Activated CD4-positive, alpha-beta T cell treated with anti-CD3 and anti-CD28 coated beads for 48 hours (primary cell): ENCODE results near the gene SLC18A2.
"Not testable (repeated sequence)": the region's sequence is repeated elsewhere in the genome, so short reads cannot be mapped to it uniquely, and the experiment has no call there.

Source experiments
- DNase-seq: peaks from one replicate; pipeline ENCODE4 v3.0.0-alpha.2; 2020

Gene SLC18A2

DNA sequence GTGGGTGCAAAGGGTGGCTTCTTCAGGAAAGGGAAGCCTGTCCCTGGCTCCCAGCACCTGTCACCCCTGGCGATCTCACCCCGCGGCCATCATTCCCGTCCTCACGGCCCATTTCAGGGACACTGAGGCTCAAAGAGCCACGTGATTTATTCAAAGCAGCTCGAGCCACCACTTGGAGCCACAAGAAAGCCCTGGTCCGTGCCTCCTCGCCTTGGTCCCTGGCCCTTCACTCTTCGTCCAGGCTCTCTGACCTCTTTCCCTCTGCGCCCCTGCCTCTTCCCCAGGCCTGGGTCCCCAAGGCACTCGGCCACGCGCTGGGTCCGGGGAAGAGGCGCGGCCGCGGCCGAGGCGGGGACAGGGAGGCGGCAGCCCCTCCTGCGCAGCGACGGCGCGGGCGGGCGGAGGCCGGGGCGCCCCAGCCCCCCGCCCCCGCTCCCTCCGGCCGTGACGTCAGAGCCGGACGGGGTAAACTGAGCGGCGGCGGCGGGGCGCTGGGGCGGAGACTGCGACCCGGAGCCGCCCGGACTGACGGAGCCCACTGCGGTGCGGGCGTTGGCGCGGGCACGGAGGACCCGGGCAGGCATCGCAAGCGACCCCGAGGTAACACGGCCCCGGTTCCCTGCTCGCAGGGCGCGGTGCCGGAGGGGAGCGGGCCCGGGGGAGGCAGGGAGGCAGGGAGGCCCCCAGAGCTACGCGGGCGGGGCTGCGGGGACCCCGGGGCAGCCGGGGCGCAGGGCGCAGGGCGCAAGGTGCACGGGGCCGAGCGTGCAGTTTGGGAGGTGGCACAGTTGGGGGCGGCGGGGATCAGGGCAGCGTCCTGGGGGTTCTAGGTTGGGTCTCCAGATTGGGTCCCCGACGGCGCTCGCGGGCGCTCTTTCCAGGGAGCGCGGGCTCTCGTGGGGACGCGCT is at the start of gene SLC18A2:
TSS of gene SLC18A2 (plus strand) at position 494 of the 909 bp plus-strand sequence. CDS start 580 bp downstream, outside the sequence.
- no peak for DNase-seq

DNA sequence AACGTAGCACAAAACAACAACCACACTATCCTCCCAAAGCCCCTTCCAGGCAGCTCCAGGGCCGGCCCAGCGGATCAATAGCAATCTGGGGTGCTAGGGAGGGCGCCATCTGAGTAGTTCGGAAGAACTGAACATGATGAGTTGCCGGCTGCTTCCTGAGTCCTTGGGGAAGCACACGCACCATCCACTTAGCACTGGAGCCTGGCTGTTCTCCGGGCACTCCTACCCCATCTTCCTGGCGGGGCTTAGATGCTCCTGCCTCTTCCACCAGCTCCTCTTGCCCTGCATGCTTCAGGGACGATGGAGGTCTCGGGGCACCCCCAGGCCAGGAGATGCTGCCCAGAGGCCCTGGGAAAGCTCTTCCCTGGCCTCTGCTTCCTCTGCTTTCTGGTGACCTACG is 43.7 kb upstream of the SLC18A2 start, which contains the start of gene KCNK18:
TSS of gene KCNK18 (plus strand) at position 301 of the 400 bp plus-strand sequence. CDS start at position 301, 0 bp downstream.
- no peak for DNase-seq

DNA sequence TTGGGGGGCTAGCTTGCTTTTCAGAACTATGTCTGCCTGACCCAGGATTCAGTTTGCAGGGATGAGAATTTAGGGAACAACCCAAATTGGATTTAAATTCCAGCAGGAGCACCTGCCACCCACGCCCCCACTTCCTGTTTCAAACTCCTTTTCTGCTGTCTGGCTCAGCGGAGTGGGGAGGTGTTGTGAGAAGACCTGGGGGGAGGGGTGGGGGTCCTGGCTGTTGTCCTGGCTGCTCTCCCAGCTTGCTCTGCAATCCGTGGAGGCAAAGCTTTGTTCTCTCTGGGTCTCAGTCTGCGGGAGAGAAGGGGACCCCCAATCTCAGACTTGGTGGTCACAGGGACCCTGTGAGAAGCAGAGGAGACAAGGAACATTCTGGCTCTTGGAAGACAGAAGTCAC is 42.8 kb upstream of the SLC18A2 start:
- DNase-seq, result no peak

DNA sequence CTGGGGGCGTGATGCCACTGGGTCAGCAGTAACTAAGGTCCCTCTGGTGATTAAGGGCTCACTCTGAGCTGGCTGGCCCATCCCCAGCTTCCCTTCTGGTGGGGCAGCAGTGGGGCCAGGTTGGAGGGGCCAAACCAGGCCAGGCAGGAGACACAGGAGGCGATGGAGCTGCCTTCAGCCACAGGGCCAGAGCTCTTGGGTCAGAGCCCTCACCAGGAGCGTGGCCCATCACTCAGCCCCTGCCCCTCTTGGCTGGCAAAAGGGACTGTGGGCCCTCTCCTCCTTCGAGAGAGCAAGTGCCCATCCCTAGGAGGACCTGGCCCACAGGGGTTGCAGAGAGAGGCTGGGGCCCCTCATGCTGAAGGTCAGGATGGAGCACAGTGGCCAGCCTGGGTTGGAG is 39.1 kb upstream of the SLC18A2 start:
- no peak for DNase-seq

DNA sequence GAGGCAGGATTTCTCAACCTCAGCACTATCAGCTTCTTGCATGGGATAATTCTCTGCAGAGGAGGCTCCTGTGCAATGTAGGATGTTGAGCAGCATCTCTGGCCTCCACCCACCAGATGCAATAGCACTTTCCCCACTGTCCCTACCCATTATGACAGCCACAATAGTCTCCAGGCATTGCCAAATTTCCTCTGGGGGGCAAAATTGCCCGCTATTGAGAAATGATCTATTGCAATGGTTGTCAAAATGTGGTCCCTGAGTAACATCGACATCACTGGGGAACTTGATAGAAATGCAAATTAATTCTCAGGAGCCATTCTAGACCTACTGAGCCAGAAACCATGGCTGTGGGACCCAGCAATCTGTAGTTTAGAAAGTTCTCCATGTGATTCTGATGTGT is 36.6 kb upstream of the SLC18A2 start:
- DNase-seq, result no peak

DNA sequence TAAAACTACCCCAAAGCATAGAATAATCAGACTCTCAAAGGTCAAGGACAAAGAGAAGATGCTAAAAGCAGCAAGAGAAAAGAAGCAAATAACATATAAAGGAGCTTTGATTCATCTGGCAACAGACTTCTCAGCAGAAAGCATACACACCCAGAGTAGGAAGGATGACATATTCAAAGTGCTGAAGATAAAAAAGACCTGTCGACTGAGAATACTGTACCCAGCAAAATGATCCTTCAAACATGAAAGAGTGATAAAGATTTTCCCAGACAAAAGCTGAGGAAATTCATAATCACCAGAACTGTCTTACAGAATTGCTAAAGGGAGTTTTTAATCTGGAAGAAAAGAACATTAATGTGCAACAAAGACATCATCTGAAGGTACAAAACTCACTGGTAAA is 28.7 kb upstream of the SLC18A2 start:
- no peak for DNase-seq

DNA sequence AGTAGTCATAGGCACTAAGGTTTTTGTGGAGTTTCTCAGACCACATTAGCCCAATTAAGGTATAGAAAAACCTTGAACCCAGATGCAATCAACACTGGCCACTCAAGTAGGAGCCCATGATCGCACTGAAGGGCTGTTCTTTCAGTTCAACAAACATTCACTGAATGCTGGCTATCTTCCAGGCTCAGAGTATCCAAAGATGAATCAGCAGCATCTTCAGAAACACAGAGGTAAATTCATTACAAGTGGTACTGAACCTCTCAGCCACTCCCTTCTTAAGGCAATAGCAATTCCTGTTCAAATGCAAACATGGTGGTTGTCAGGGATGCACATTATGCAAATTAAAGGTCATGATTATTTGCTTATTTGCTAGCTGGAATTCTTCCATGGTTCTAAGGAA is 26.5 kb upstream of the SLC18A2 start:
- no peak for DNase-seq

DNA sequence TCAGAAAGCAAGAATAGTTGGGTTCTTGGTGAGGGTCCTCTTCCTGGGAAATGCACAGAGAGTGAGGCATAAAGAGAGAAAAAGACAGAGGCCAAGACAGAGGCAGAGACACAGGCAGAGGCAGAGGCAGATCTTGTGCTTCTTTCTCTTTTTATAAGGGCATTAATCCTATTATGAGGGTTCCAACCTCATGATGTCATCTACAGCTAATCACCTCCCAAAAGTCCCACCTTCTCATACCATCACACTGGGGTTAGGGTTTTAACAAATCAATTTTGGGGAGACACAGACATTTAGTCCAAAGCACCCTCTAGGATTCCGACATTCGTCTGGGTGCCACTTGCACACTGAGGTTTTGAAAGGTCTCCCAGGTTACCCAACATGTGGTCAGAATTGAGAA is 25.8 kb upstream of the SLC18A2 start:
- no peak for DNase-seq

DNA sequence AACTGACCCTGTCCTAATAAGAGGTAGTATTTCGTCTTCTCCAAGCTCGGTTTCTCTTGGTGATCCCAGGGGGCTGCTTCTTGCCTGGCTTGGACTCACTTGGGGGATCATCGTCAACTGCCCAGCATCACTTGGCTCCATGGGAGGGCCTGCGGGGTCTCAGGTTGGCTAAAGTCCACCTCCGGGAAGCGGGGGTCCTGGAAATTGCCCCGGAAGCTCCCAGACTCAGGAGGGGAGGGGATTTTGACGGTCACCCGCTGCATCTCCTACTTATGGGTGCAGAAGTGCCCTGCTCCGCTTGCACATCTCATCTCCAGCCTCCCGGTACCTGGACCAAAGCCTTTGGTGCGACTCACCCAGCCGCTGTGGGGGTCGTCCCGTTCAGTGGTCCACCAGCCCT is 24.9 kb upstream of the SLC18A2 start:
- DNase-seq, result no peak

DNA sequence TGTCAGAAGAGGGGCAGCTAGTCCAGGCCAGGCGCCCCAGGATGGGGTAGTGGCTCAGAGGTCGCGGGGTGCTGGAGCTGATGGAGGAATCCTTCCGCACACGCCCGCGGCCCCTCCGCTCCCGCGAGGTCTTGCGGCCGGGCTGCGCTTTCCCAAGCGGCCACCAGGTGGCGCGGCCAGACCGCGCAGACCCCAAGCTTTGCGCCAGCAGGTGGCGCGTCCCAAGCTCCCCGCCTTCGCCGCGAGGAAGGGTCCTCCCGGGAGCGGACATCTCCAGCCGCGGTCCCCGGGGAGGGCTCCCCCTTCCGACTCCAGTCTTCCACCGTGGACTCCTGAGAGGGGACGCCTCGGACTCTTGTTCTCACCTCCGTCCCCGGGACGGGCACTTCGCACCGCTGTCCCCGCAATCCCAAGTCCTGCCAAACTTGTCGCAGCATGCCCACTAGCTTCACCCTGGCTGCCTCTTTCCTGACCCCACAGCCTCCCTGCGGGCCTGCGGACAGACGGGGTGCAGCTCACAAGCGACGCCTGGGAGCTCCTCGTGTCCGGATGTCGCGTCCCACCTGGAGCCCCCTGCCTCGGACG is 24.2 kb upstream of the SLC18A2 start:
- peak; percentile 78 for DNase-seq

DNA sequence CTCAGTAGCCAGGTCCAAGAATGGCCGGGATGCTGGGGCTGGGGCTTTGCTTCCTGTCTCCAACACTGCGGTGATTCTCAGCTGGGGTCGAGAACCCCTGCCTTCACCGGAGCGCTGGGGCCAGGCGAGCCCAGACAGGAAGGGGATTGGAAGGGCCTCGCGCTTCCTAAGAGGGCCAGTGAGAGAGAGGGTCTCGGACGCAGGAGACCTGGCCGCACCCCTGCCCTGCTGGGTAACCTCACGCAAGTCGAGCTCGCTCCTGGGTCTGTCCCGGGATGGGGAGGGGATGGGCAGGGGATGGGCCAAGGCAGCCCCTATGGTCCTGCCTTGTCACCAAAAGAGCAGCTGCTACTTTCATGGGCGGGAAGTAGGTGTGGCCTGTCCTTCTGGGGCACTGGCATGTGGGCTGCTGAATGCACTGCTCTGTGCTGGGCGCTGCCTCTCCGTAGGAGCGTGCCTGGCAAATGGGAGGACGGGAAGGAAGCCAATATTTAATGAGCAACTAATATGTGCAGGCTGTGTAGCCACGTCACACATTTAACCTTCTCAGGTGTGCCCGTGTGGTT is 23.6 kb upstream of the SLC18A2 start:
- peak; percentile 28 for DNase-seq

DNA sequence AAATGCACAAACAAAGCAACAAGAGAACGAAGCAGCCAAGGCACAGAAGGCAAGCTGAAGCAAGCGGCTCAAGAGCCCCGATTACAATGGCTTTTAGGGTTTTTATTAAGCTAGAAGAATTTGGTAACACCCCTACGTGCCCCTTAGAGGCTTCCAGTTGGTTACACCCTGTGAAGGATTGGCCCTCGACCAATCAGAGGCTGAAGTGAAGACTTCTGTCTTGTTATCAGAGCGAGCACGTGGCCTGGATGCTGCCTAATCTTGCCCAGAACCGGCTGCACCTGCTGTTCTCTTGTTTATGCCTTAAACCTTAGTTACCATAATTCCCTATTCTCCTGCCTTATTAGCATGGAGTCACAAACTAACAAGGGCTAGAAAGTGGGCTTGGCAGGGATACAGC is 22.3 kb upstream of the SLC18A2 start:
- DNase-seq, result no peak

DNA sequence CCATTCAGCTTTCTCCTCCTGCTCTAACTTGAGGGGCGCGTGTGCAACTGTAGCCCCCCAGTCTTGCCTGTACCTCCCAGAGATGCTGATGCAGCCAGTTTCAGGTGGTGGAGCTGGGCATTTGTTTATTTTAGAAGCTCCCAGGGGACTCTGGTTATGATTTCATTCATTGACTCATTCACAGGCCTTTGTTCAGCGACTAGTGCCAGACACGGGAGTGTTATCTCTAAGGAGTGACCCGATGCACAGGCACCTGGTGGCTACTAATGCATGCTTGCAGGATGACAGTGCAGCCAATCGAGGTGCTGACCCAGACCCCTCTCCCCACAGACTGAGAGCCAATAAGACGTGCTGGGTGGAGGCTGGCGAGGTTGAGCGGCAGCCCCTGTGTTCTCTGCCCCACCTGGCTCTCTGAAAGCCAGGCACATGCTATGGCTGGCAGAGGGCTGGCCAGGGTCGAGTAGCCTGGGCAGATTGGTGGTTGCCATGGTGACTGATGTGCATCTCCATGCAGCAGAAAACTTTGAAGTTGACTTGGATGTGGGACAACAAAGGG is 19.7 kb upstream of the SLC18A2 start:
- DNase-seq, result no peak

DNA sequence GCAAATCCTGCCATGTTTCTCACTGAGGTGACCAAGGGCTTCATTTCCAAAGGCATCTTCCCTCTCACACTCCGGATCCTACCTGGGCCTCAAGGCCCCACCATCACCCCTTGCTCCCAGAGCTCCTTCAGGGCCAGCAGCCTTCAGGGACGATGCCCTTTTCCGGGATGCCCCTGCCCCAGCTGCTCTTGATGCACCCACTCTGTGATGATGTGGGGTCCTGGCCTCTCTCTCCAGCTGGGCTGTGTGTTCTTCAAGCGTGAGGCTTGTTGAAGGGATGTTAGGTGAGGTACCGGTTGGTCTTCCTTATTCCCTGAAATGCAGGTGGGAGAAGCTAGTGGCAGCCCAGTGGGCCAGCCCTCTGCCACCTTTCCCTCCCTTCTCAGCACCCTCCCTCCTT is 18.4 kb upstream of the SLC18A2 start:
- DNase-seq, result no peak

DNA sequence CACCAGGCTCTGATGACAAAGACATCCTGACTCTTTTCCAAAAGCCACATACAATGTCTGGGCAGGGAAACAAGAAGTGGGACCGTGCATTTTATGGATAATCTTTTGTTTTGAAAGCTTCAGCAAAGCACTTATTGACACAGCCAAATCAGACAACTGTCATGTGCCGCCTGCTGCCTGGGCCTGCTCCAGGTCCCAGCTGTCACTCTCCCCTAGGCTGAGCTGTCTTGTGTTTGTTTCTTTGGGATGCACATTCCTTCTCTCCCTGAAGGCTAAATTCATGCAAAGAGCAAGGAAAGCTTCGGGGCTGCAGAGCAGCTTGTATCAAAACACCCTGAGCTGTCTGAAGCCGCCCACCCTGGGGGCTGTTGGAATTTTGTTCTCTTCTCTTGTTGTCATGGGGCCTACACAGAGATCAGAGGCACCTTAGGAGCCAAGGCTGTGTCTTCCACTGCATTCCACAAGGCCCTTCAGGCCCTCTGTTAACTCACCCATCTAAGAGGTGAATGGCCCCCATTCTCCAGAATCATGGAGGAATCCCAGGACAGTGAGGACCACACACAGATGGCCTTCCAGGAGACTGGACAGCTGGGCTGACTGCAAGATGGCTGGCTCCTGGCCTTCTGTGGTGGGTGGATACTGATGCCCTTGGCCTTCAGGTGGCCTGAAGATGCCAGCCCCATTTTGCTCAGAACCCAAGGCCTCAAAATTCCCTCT is 17.8 kb upstream of the SLC18A2 start:
- DNase-seq, result no peak

DNA sequence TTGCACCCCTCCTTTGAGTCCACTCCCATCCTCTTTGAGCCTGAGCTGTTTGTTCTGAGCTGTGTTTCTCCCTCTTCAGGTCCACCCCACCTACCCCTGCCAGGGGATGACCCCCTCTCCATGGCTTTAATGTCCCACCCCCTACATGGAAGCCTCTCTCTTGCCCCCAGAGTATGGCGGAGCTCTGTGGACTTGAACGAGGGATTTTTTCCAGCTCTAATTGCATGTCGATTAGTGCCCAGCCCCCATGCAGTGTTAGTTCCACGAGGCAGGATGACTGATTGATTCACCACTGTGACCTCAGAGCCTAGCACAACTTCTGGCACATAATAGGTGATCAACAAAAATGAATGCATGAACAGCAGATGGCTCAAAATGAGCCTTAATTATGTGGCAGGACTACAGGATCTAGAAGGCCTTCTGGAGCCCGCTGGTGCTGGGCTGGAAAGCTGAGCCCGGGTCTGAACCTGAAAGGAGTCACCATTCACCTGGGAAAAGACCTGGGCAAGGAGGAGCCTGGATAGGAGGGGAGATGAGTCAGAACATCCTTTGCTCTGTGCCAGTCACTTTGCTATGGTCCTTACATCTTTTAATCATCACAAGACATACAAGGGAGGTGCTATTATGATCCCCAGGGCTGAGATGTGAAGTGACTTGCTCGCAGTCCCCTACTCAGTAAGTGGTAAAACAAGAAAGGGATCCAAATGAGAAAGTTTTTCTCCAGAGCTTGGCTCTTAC is 17.1 kb upstream of the SLC18A2 start:
- DNase-seq, result no peak

DNA sequence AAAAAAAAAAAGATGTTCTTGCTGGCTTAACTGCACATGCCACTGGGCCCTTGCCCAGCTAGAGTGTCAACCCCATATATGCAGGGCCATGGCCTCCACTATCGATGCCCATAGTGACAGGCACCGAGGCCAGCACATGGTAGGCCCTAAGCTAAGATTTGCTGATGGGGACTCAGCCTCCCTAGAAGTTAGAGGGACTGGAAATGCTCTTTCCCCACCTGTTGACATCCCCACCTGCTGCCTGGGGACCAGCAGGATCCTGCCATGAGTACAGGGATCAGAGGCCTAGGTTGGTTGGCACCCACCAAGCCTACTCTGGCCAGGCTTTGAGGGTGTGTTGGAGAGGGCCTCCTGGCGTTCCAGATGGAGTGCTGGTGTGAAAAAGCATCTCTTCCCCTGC is 16.0 kb upstream of the SLC18A2 start:
- no peak for DNase-seq

DNA sequence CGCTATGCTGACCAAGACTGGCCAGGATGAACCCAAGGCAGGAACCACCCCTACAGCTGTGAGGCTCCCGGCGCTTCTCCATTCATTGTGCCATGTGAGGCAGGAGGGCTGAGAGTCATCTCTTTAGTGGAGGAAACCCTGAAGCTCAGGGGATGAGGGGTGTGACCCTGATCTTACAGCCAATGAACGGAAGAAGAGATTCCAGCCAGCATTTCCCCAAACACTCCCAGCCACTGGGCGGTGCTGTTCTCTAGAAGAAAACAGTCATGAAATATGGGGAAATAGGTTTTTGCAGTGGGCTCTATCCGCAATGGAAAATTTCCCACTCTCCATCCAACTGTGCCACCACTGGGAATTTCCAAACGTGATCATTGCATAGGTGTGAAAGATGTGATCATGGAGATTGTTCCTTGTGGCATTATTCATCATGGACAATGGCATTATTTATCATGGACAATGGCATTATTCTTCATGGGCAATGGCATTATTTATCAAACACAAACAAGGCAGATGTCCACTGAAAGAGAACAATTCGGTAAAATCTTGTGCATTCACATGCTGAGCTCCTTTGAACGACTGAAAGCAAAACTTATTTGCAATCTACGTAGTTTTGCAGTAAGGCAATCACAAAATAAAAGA is 14.0 kb upstream of the SLC18A2 start:
- DNase-seq, result peak; percentile 14

DNA sequence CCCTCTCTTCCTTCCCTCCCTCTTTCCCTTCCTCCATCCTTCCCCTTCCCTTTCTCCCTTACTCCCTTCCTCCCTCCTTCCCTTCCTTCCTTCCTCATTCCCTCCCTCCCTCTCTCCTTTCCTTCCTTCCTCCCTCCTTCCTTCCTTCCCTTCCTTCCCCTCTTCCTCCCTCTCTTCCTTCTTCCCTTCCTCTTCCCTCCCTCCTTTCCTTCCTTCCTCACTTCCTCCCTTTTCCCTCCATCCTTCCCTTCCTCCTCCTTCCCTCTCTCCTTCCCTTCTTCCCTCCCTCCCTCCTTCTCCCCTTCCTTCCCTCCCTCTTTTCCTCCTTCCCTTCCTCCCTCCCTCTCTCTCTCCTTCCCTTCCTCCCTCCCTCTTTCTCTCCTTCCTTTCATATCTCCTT is 12.7 kb upstream of the SLC18A2 start:
- no peak for DNase-seq

DNA sequence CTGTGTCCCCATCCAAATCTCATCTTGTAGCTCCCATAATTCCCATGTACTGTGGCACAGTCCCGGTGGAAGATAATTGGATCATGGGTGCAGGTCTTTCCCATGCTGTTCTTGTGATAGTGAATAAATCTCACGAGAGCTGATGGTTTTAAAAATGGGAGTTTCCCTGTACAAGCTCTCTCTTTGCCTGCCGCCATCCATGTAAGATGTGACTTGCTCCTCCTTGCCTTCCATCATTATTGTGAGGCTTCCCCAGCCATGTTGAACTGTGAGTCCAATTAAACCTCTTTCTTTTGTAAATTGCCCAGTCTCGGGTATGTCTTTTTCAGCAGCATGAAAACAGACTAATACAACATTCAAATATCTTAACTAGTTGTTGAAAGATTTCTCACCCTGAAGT is 10.8 kb upstream of the SLC18A2 start:
- DNase-seq, result not testable (repeated sequence)

DNA sequence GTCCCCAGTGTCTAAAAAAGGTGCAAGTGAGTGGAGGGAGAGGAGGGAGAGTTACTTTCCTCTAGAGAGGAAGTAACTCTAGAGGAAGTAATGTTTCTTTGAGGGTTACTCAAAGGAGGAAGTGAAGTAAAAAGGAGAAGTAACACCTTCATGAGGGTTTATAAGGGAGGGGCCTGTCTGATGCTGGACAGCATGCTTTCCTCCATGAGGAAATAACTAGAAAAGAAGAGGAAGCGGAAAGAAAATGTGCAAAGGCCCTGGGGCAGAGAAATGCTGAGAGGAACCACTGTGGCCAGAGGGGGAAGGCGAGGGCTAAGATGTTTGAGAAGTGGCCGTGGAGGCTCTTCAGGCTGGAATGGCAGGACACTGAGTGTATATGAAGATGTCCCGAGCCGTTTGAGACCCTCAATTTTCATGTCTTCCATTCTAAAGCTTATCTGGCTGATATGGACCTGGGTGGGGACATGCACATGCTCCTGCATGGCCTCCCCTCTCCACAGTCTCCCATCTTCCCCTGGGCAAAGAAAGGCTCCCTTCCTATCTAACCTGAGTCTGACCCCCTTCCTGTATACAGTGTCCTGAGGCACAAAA is 3.4 kb upstream of the SLC18A2 start:
- DNase-seq, result no peak
